Measurements from ENCODE around the gene PLSCR3.

The PLSCR3 gene

GRCh38 chr17:7428557-7428956 is 34.2 kb upstream of the PLSCR3 start, which contains the start of gene SPEM3 (continued):
- no peak for TF ChIP-seq ZNF8 (CRISPR knock-in tag; IDR thresholded peaks at IDR 0.05)
- no peak for TF ChIP-seq ARNTL (CRISPR knock-in tag; IDR thresholded peaks at IDR 0.05; ENCODE audit: borderline replicate concordance, low read depth)
- TF ChIP-seq ZFP30 (CRISPR knock-in tag; IDR thresholded peaks at IDR 0.05): no peak
- no peak for TF ChIP-seq SNAI2 (CRISPR knock-in tag; IDR thresholded peaks at IDR 0.05)
- TF ChIP-seq, protein P1, sequence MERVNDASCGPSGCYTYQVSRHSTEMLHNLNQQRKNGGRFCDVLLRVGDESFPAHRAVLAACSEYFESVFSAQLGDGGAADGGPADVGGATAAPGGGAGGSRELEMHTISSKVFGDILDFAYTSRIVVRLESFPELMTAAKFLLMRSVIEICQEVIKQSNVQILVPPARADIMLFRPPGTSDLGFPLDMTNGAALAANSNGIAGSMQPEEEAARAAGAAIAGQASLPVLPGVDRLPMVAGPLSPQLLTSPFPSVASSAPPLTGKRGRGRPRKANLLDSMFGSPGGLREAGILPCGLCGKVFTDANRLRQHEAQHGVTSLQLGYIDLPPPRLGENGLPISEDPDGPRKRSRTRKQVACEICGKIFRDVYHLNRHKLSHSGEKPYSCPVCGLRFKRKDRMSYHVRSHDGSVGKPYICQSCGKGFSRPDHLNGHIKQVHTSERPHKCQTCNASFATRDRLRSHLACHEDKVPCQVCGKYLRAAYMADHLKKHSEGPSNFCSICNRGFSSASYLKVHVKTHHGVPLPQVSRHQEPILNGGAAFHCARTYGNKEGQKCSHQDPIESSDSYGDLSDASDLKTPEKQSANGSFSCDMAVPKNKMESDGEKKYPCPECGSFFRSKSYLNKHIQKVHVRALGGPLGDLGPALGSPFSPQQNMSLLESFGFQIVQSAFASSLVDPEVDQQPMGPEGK (CRISPR knock-in tag; IDR thresholded peaks at IDR 0.05; ENCODE audit: borderline replicate concordance): no peak

- TF ChIP-seq OSR1 (CRISPR knock-in tag; IDR thresholded peaks at IDR 0.05): no peak
- no peak for TF ChIP-seq TSHZ2 (CRISPR knock-in tag; IDR thresholded peaks at IDR 0.05)
- TF ChIP-seq, protein P1 (CRISPR knock-in tag; IDR thresholded peaks at IDR 0.05; ENCODE audit: borderline replicate concordance): no peak
- TF ChIP-seq ZC3H10 (CRISPR knock-in tag; IDR thresholded peaks at IDR 0.05): no peak
- no peak for TF ChIP-seq BACH2 (CRISPR knock-in tag; IDR thresholded peaks at IDR 0.05; ENCODE audit: borderline replicate concordance)
- no peak for TF ChIP-seq ZFP3 (CRISPR knock-in tag; IDR thresholded peaks at IDR 0.05)
- TF ChIP-seq TCF4 (CRISPR knock-in tag; IDR thresholded peaks at IDR 0.05; ENCODE audit: borderline replicate concordance): no peak
- no peak for TF ChIP-seq ZNF565 (CRISPR knock-in tag; conservative IDR thresholded peaks at IDR 0.05; ENCODE audit: low read depth)
- no peak for TF ChIP-seq CSDC2 (CRISPR knock-in tag; IDR thresholded peaks at IDR 0.05)
- TF ChIP-seq ZNF8 (CRISPR knock-in tag; IDR thresholded peaks at IDR 0.05): no peak
- no peak for TF ChIP-seq CSRNP3 (CRISPR knock-in tag; IDR thresholded peaks at IDR 0.05)
- no peak for TF ChIP-seq GLIS3 (CRISPR knock-in tag; IDR thresholded peaks at IDR 0.05)
- TF ChIP-seq ZFP30 (CRISPR knock-in tag; IDR thresholded peaks at IDR 0.05): no peak
- TF ChIP-seq ZNF70 (CRISPR knock-in tag; IDR thresholded peaks at IDR 0.05): no peak
- TF ChIP-seq ESRRG (CRISPR knock-in tag; IDR thresholded peaks at IDR 0.05): no peak
- no peak for TF ChIP-seq ISL1 (CRISPR knock-in tag; IDR thresholded peaks at IDR 0.05)
- TF ChIP-seq TOX (CRISPR knock-in tag; IDR thresholded peaks at IDR 0.05; ENCODE audit: borderline replicate concordance): no peak
- no peak for TF ChIP-seq SNAI2 (CRISPR knock-in tag; IDR thresholded peaks at IDR 0.05)
- no peak for TF ChIP-seq POU6F1 (CRISPR knock-in tag; IDR thresholded peaks at IDR 0.05; ENCODE audit: borderline replicate concordance, low read depth)
- TF ChIP-seq RARB (CRISPR knock-in tag; IDR thresholded peaks at IDR 0.05): no peak
- no peak for ATAC-seq
These were observed 33.2 kb upstream of the PLSCR3 start for GRCh38 chr17:7427549-7427948.

GRCh38 chr17:7426896-7427489 is 32.7 kb upstream of the PLSCR3 start:
- no peak for TF ChIP-seq ESRRG (CRISPR knock-in tag; IDR thresholded peaks at IDR 0.05)
- no peak for TF ChIP-seq CSRNP3 (CRISPR knock-in tag; IDR thresholded peaks at IDR 0.05)
- no peak for TF ChIP-seq ZNF8 (CRISPR knock-in tag; IDR thresholded peaks at IDR 0.05)
- TF ChIP-seq OSR1 (CRISPR knock-in tag; IDR thresholded peaks at IDR 0.05): no peak
- TF ChIP-seq TCF4 (CRISPR knock-in tag; IDR thresholded peaks at IDR 0.05; ENCODE audit: borderline replicate concordance): no peak
- TF ChIP-seq BACH2 (CRISPR knock-in tag; IDR thresholded peaks at IDR 0.05; ENCODE audit: borderline replicate concordance): no peak
- no peak for TF ChIP-seq ZNF70 (CRISPR knock-in tag; IDR thresholded peaks at IDR 0.05)
- no peak for TF ChIP-seq ZNF565 (CRISPR knock-in tag; conservative IDR thresholded peaks at IDR 0.05; ENCODE audit: low read depth)
- TF ChIP-seq TSHZ2 (CRISPR knock-in tag; IDR thresholded peaks at IDR 0.05): no peak
- no peak for TF ChIP-seq PPARA (CRISPR knock-in tag; IDR thresholded peaks at IDR 0.05; ENCODE audit: borderline replicate concordance)
- ATAC-seq: no peak
